ENCODE data around the gene RFLNA.

GRCh38 chr12:124273630-124274029, 21.3 kb upstream of the RFLNA start:
- TF ChIP-seq POLR2A (IDR thresholded peaks at IDR 0.05; ENCODE audit: low read length) (no peak), GATA1 (IDR thresholded peaks at IDR 0.05; ENCODE audit: low read depth, low read length) (no peak)

Measured in erythroblast (primary cell).